HG03064 (cell line): ENCODE data around the gene RAB6C.
"Not testable (repeated sequence)": the region's sequence is repeated elsewhere in the genome, so short reads cannot be mapped to it uniquely, and the experiment has no call there.

Experiments used
- ATAC-seq: cut with Tn5 transposase; IDR thresholded peaks from one replicate; pipeline ENCODE4 v1.9.1; 2021; ENCODE audit warnings: low read depth; ENCODE audit not compliant: unreplicated experiment

RAB6C gene

DNA sequence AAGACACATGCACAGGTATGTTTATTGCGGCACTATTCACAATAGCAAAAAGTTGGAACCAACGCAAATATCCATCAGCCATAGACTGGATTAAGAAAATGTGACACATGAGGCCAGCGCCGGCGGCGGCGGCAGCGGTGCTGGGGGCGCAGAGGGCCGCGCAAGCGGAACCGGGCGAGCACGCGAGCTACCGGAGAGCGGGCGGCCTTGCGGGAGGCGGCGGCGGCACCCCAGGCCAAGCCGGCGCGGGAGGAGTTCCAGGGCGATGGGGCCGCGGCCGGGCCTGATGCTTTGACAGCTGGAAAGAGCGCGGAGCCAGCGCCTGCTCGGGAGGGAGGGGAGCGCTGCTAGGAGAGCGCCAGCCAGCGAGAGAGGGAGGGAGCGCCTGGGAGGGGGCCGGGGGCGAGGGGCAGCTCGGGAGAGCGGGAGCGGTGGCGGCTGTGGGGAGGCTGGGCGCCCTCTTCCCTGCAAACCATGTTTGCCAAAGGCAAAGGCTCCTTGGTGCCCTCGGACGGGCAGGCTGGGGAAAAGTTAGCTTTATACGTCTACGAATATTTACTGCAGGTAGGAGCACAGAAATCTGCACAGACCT is 13.0 kb downstream of the RAB6C start:
- ATAC-seq = not testable (repeated sequence)

DNA sequence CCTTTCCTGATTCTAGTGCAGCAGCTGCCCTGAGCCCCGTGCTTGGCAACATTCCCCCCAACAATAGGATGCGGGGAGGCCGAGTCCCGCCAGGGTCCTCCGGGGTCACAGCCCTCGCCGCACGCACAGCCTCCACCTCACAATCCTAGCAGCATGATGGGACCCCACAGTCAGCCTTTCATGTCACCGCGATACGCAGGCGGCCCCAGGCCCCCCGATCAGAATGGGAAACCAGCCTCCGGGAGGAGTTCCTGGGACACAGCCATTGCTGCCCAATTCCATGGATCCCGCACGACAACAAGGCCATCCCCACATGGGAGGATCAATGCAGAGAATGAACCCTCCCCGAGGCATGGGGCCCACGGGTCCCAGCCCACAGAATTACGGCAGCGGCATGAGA is 13.7 kb downstream of the RAB6C start:
- ATAC-seq = not testable (repeated sequence)

DNA sequence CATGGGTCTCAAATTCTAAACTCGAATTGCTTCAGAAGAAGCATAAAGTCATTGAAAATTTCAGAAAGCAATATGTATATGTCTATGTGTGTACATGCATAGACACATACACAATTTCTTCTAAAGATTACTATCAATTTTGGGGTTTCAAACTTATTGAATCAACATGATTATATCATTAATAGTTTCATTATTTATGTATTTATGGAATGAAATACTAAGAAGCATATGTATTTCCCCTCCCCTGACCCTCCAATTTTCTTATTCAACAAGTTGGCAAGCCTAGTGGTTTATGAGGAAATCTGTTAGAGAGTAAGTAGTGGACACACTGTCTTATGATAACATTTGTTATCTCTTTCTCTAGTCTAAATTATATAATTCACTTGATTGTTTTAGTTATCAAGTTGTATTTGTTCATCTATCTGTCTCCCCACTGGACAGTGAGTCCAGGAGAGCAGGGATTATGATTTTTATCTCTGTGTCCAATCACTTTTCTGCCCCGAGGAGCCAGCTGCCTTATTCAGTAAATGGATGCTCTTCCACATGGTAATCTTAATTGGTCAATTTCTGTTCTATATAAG is 17.3 kb downstream of the RAB6C start:
- ATAC-seq = not testable (repeated sequence)

DNA sequence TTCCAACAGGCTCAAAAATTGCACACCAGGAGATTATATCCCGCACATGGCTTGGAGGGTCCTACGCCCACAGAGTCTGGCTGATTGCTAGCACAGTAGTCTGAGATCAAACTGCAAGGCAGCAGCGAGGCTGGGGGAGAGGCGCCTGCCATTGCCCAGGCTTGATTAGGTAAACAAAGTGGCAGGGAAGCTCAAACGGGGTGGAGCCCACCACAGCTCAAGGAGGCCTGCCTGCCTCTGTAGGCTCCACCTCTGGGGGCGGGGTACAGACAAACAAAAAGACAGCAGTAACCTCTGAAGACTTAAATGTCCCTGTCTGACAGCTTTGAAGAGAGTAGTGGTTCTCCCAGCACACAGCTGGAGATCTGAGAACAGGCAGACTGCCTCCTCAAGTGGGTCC is 19.3 kb downstream of the RAB6C start:
- ATAC-seq = not testable (repeated sequence)

DNA sequence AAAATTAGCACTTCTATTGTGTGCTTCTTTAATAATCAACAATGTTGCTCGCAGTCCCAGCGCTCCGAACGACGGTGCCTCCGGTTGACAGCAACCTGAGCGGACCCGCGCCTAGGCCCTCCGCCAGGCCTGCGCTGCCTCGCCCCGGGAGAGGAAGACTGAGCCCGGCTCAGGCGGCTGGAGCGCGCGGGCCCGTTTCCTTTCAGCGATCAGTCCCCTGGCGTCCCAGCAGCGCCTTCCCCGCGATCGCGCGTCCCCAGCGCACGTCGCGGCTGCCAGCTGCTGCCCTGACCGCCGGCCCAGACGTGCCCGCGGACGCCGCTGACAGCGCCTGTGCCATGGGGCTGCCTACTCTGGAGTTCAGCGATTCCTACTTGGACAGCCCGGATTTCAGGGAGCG is 26.4 kb downstream of the RAB6C start:
- not testable (repeated sequence) for ATAC-seq

DNA sequence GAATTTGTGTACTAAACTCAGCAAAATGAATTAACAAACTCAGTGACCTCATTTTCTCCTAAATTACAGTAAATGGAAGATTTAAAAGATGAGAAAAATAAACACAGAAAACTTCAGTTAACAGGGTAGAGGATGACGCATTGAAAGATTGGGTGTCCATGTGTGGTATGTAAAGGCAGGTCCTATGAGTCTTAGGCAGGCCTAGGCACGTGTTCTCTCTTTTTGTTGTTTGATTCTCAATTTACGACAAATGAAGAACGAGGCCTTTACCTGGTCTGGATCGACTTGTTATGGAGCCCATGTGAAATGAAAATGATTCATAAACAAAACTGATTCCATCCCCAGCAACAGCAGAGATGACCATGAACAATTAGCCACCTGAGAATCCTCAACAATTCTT is 37.2 kb downstream of the RAB6C start:
- ATAC-seq = not testable (repeated sequence)

DNA sequence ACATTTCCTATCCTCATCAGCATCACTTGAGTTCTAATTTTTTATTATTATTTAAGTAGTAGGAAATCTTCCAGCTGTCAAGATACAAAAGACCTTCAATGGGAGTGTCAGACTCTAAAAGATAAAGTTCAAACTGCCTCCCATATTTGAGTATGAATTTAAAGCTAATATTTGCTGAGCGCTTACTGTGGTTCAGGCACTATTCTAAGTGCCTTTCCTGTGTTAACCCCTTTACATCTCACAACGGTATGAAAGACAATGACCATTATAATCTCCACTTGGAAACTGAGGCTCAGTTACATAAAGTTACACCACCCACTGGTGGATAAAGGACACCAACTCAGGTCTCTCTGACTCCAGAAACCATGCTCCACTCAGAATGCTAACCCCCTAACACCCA is 39.9 kb downstream of the RAB6C start:
- ATAC-seq = no peak

DNA sequence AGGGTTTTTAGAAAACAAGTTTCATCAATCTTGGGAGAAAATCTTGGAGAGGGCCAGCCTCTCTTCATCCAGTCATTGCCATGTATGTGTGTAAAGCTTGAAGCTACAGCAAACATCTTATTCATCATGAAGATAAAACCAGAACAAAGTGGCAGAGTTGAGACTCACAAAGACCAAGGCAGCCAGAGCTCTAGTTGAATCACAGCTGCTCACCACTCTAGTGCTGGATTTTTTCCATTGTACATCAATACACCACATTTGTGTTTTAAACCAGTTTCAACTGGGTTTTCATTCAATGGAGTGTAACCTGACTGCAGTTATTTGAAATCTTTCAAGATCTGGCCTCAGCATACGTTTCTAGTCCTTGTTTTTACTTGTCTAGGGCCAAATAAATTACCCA is 40.6 kb downstream of the RAB6C start:
- ATAC-seq = not testable (repeated sequence)

DNA sequence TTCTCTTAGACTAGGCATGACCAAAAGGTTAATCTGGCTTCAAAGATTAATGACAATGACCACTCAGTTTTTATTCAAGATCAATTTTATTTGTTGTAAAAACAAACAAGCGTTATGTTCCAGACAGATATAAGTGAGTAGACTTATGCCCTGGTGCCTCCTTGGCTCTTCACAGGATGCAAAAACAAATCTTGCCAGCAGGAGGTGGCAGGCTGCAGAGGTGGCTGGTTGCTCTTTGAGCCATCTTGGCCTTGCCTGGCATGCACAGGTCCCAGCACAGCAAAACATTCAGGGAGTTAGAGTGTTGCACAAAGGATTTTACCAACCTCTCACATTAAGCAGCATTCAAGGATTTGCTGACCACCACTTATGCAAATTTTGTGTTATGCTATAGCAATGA is 46.5 kb downstream of the RAB6C start:
- ATAC-seq = not testable (repeated sequence)
